ENCODE data around the gene SLC22A16. TPM values are rescaled to one million over a fixed set of nuclear protein-coding genes. Genes with fewer than 3 reads are reported as not detected.

Gene SLC22A16, protein sequence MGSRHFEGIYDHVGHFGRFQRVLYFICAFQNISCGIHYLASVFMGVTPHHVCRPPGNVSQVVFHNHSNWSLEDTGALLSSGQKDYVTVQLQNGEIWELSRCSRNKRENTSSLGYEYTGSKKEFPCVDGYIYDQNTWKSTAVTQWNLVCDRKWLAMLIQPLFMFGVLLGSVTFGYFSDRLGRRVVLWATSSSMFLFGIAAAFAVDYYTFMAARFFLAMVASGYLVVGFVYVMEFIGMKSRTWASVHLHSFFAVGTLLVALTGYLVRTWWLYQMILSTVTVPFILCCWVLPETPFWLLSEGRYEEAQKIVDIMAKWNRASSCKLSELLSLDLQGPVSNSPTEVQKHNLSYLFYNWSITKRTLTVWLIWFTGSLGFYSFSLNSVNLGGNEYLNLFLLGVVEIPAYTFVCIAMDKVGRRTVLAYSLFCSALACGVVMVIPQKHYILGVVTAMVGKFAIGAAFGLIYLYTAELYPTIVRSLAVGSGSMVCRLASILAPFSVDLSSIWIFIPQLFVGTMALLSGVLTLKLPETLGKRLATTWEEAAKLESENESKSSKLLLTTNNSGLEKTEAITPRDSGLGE
- under 1 TPM in 1 of 4 donors, not detected in 3; 0.27 TPM for total RNA-seq

- H3K9me3 ChIP-seq = no peaks in the 10 kb centered on the region
- H3K27me3 ChIP-seq = no peaks in the 10 kb centered on the region
- H3K4me1 ChIP-seq = no peaks in the 10 kb centered on the region
- intact Hi-C loops (cut with DNase I) = no loop called here
- H3K4me3 ChIP-seq (replicated peaks in 1 of 3) = no peak within 1 kb of the TSS
- no peak for DNase-seq
- no peak within 1 kb of the TSS for H3K27ac ChIP-seq
- no peaks in the 10 kb centered on the region for H3K36me3 ChIP-seq
- WGBS, 2 donors = 9 to 17% methylated on average over 4 to 23 of the region's 85 CpGs
- no peak for TF ChIP-seq POLR2A (IDR thresholded peaks at IDR 0.05)
- TF ChIP-seq, protein P1, sequence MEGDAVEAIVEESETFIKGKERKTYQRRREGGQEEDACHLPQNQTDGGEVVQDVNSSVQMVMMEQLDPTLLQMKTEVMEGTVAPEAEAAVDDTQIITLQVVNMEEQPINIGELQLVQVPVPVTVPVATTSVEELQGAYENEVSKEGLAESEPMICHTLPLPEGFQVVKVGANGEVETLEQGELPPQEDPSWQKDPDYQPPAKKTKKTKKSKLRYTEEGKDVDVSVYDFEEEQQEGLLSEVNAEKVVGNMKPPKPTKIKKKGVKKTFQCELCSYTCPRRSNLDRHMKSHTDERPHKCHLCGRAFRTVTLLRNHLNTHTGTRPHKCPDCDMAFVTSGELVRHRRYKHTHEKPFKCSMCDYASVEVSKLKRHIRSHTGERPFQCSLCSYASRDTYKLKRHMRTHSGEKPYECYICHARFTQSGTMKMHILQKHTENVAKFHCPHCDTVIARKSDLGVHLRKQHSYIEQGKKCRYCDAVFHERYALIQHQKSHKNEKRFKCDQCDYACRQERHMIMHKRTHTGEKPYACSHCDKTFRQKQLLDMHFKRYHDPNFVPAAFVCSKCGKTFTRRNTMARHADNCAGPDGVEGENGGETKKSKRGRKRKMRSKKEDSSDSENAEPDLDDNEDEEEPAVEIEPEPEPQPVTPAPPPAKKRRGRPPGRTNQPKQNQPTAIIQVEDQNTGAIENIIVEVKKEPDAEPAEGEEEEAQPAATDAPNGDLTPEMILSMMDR (IDR thresholded peaks at IDR 0.05) = no peak
Measured at GRCh38 chr6:110476046-110476849, at the start of gene SLC22A16. Gene SLC22A16, minus strand, starts transcription at chr6:110476613. Its CDS starts 39 bp downstream, at chr6:110476574.

- Histone ChIP-seq H3K9me3 (no peaks in the 10 kb centered on the region), H3K4me1 (no peaks in the 10 kb centered on the region), H3K27me3 (no peaks in the 10 kb centered on the region), H3K27ac (no peak overlapping the region), H3K4me3 (replicated peaks in 1 of 3) (no peak overlapping the region), H3K36me3 (no peaks in the 10 kb centered on the region)
- DNase-seq = no peak
- TF ChIP-seq POLR2A (IDR thresholded peaks at IDR 0.05) = no peak
- TF ChIP-seq, protein P1 (IDR thresholded peaks at IDR 0.05) = no peak
- 50 to 90% methylated on average over 4 of the region's 4 CpGs for WGBS, 2 donors
- intact Hi-C loops (cut with DNase I) = loop anchor here (10.0 kb wide), 1 partner anchor 430 kb away; the partner anchor contains the start of gene GTF3C6
Measured at GRCh38 chr6:110525001-110525400, 48.6 kb upstream of the SLC22A16 start.

DNA sequence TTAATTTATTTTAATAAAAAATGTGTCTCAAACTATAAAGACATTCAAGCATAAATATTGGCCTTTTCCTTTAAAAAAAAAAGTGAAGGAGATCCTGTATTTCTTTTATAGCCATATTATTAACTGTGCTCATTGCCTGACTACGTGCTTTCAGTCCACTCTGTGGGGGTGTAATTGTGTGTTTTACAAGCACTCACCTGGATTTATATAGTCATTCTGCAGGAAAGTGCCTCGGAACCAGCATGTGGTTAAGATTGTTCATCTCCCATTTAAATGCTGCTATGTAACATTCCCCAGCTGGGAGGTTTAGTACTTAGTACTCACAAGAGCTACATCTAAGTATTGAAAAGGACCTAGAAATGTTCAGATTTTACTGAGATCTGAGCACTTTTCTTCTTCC lies 47.9 kb upstream of the SLC22A16 start:
- TF ChIP-seq, protein P1 (IDR thresholded peaks at IDR 0.05) = no peak
- intact Hi-C loops (cut with DNase I) = loop anchor here (10.0 kb wide), 1 partner anchor 430 kb away; the partner anchor contains the start of gene GTF3C6
- no peaks in the 10 kb centered on the region for H3K27me3 ChIP-seq
- no peak overlapping the region for H3K4me3 ChIP-seq (replicated peaks in 1 of 3)
- H3K36me3 ChIP-seq = no peaks in the 10 kb centered on the region
- WGBS, 2 donors = 53 to 57% methylated on average over 2 of the region's 2 CpGs
- no peaks in the 10 kb centered on the region for H3K4me1 ChIP-seq
- no peak for DNase-seq
- no peaks in the 10 kb centered on the region for H3K9me3 ChIP-seq
- no peak overlapping the region for H3K27ac ChIP-seq

GRCh38 chr6:110523451-110524021 lies 47.1 kb upstream of the SLC22A16 start:
- 74 to 75% methylated on average over 4 of the region's 4 CpGs for WGBS, 2 donors

More at GRCh38 chr6:110523451-110524021, 47.1 kb upstream of the SLC22A16 start:
- TF ChIP-seq POLR2A (IDR thresholded peaks at IDR 0.05) = no peak
- TF ChIP-seq, protein P1 (IDR thresholded peaks at IDR 0.05) = no peak
- H3K4me3 ChIP-seq (replicated peaks in 1 of 3) = no peak overlapping the region
- intact Hi-C loops (cut with DNase I) = loop anchor here (10.0 kb wide), 1 partner anchor 431 kb away; the partner anchor contains the start of gene GTF3C6
- H3K4me1 ChIP-seq = no peaks in the 10 kb centered on the region
- no peak overlapping the region for H3K27ac ChIP-seq
- no peaks in the 10 kb centered on the region for H3K36me3 ChIP-seq
- DNase-seq = no peak
- H3K27me3 ChIP-seq = no peaks in the 10 kb centered on the region
- no peaks in the 10 kb centered on the region for H3K9me3 ChIP-seq
